HepG2 (cell line): ENCODE measurements around the gene STARD10. TPM values are rescaled to one million over a fixed set of nuclear protein-coding genes. Genes with fewer than 3 reads are reported as not detected.

Experiments used
- ARHGAP35 ChIP-seq: sonication (generic); formaldehyde crosslinking; IDR thresholded peaks from 2 replicates; pipeline ENCODE4 v1.9.0; 2022; ENCODE audit warnings: mild to moderate bottlenecking, inconsistent platforms, moderate library complexity, missing genetic modification reagents, borderline replicate concordance
- ATM ChIP-seq: fragments of 450-650 bp; IDR thresholded peaks from 2 replicates; pipeline ENCODE4 v1.7.1; 2017; ENCODE audit warnings: mild to moderate bottlenecking, borderline replicate concordance
- CEBPG ChIP-seq: IDR thresholded peaks from 2 replicates; pipeline ENCODE4 v1.6.1; 2016
- CREM ChIP-seq, 2 experiments: sonication (generic) in 1 of 2; formaldehyde crosslinking in 1 of 2; IDR thresholded peaks; 2 replicates each; pipeline versions ENCODE4 v1.4.0 to v1.6.1; 2016 to 2020; ENCODE audit warnings: antibody characterized with exemption in 1 of 2, mild to moderate bottlenecking in 1 of 2, missing genetic modification reagents in 1 of 2
- E2F2 ChIP-seq: sonication (generic); formaldehyde crosslinking; IDR thresholded peaks from 2 replicates; pipeline ENCODE4 v1.4.0; 2020; ENCODE audit warnings: missing genetic modification reagents, borderline replicate concordance
- IRF1 ChIP-seq: sonication (generic); formaldehyde crosslinking; IDR thresholded peaks from 2 replicates; pipeline ENCODE4 v1.4.0; 2020; ENCODE audit warnings: low read depth, mild to moderate bottlenecking, missing genetic modification reagents
- KAT2B ChIP-seq: fragments of 150-350 bp; IDR thresholded peaks from 2 replicates; pipeline ENCODE4 v1.6.1; 2014; ENCODE audit warnings: low read depth, low read length, borderline replicate concordance
- KAT8 ChIP-seq: IDR thresholded peaks from 2 replicates; pipeline ENCODE4 v1.6.1; 2016; ENCODE audit warnings: missing genetic modification reagents, missing compliant biosample characterization
- MED8 ChIP-seq: sonication (generic); formaldehyde crosslinking; IDR thresholded peaks from 2 replicates; pipeline ENCODE4 v1.8.1; 2023; ENCODE audit warnings: mild to moderate bottlenecking, missing genetic modification reagents; ENCODE audit not compliant: insufficient replicate concordance
- MNT ChIP-seq: fragments of 450-650 bp; IDR thresholded peaks from 2 replicates; pipeline ENCODE4 v1.6.1; 2016
- PHF20 ChIP-seq: sonication (generic); formaldehyde crosslinking; IDR thresholded peaks from 2 replicates; pipeline ENCODE4 v1.5.0; 2020; ENCODE audit warnings: mild to moderate bottlenecking, missing genetic modification reagents
- SAFB2 ChIP-seq: sonication (generic); formaldehyde crosslinking; IDR thresholded peaks from 2 replicates; pipeline ENCODE4 v1.5.1; 2020; ENCODE audit warnings: missing genetic modification reagents, low read depth, mild to moderate bottlenecking, borderline replicate concordance
- ZFAT ChIP-seq: sonication (generic); formaldehyde crosslinking; conservative IDR thresholded peaks from 2 replicates; pipeline ENCODE4 v1.8.1; 2023; ENCODE audit warnings: missing genetic modification reagents, inconsistent platforms
- ZKSCAN8 ChIP-seq: IDR thresholded peaks from 2 replicates; pipeline ENCODE4 v1.6.1; 2016; ENCODE audit warnings: borderline replicate concordance, missing genetic modification reagents, missing compliant biosample characterization
- ZMYM4 ChIP-seq: sonication (generic); formaldehyde crosslinking; IDR thresholded peaks from 2 replicates; pipeline ENCODE4 v1.8.1; 2023; ENCODE audit warnings: mild to moderate bottlenecking, missing genetic modification reagents
- ZNF605 ChIP-seq: sonication (generic); formaldehyde crosslinking; IDR thresholded peaks from 2 replicates; pipeline ENCODE4 v1.8.0; 2022; ENCODE audit warnings: mild to moderate bottlenecking, missing genetic modification reagents
- ZNF646 ChIP-seq: sonication (generic); formaldehyde crosslinking; IDR thresholded peaks from 2 replicates; pipeline ENCODE4 v1.9.0; 2021; ENCODE audit warnings: mild to moderate bottlenecking, missing genetic modification reagents
- ZNF749 ChIP-seq: sonication (generic); formaldehyde crosslinking; IDR thresholded peaks from 2 replicates; pipeline ENCODE4 v1.8.0; 2022; ENCODE audit warnings: mild to moderate bottlenecking, missing genetic modification reagents, moderate library complexity, borderline replicate concordance
- polyA plus RNA-seq, 8 experiments: library from polyadenylated mRNA; depleted of rRNA in 3 of 8; stranded (reverse) in 7 of 8; unstranded in 1 of 8; fragments of >200 nt; fragmentation: Illumina TruSeq in 4 of 8; extraction: Trizol in 4 of 8; gene quantifications; 2 replicates each; pipeline versions ENCODE4 v1.2.1 to v1.2.3, GENCODE V29; 2011 to 2016; ENCODE audit warnings: low read depth in 4 of 8, missing spikeins in 1 of 8, mixed read lengths in 1 of 8; ENCODE audit not compliant: insufficient read depth in 1 of 8
- total RNA-seq, 5 experiments: library from RNA; depleted of rRNA; stranded (reverse); fragments of >200 nt; fragmentation: Illumina TruSeq; extraction: Trizol; gene quantifications; 2 replicates each; pipeline ENCODE4 v1.2.3, GENCODE V29; 2016; ENCODE audit warnings: low read depth in 1 of 5

The STARD10 gene
- total and polyA plus RNA-seq, 2 of the 13 experiments (the other 11 are each of a cell fraction or from before 2014, with no cell fraction given) = 260 to 341 TPM

- TF ChIP-seq ZNF646 (CRISPR knock-in tag) = no peak
- TF ChIP-seq MNT = peak; percentile 81
- no peak for TF ChIP-seq ZFAT (CRISPR knock-in tag)
- peak; percentile 69 for TF ChIP-seq PHF20 (CRISPR knock-in tag)
- no peak for TF ChIP-seq KAT2B
- peak; percentile 97 for TF ChIP-seq CREM (IDR thresholded peaks at IDR 0.05)
- TF ChIP-seq CREM (CRISPR knock-in tag; IDR thresholded peaks at IDR 0.05) = no peak
- no peak for TF ChIP-seq ATM
- peak; percentile 41; the same call in 1 of the 2 replicates for TF ChIP-seq SAFB2 (CRISPR knock-in tag)
- no peak for TF ChIP-seq MED8 (CRISPR knock-in tag)
- no peak for TF ChIP-seq E2F2 (CRISPR knock-in tag)
- TF ChIP-seq ZMYM4 (CRISPR knock-in tag) = peak; percentile 68; the same call in 1 of the 2 replicates
- TF ChIP-seq CEBPG (CRISPR knock-in tag) = peak; percentile 51
- TF ChIP-seq IRF1 (CRISPR knock-in tag) = no peak
- TF ChIP-seq ZKSCAN8 (CRISPR knock-in tag) = no peak
- no peak for TF ChIP-seq ZNF749
- peak; percentile 78; the same call in 1 of the 2 replicates for TF ChIP-seq KAT8 (CRISPR knock-in tag)
- TF ChIP-seq ARHGAP35 (CRISPR knock-in tag) = peak; percentile 92; the same call in 1 of the 2 replicates
- peak; percentile 14; the same call in 1 of the 2 replicates for TF ChIP-seq ZNF605 (CRISPR knock-in tag)
These were observed at the start of gene STARD10 (continued) for GRCh38 chr11:72793425-72794367.
